Measurements from ENCODE around the gene TMEM18.

Gene TMEM18

DNA sequence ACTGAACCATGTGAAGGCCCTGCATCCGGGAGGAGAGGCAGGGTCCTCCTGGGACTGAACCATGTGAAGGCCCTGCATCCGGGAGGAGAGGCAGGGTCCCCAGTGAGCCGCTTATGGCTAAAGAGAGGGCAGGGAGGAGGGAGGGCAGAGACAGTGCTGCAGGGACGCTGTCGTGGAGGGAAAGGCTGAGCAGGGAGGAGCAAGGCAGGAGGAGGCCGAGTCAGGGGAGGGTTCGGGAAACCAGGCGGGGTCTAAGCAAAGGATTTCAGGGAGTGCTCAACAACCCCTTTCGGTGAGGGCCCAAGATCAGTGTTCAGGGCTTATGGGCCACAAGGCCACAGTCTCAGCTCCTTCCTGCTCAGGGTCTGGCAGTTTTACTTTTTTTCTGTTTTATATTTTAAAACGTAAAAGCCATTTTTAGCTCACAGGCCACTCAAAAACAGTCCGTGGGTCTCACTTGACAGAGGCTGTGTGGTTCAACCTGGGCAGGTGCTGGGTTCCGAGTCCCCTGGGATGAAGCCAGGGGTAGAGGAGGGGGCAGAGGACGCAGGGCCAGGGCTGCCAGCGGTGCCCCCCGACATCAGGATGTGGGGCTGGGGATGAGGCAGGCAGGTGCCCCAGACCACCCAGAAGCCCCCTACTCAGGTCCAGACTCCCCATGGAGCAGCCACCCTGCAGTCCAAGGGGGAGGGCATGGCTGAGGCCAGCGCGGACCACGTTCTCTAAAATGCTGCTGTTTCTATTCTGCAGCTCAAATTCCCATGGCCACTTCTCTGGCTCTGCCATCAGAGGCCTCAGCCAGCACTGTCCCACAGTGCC is 5.2 kb downstream of the TMEM18 start:
- DNase-seq = no peak

DNA sequence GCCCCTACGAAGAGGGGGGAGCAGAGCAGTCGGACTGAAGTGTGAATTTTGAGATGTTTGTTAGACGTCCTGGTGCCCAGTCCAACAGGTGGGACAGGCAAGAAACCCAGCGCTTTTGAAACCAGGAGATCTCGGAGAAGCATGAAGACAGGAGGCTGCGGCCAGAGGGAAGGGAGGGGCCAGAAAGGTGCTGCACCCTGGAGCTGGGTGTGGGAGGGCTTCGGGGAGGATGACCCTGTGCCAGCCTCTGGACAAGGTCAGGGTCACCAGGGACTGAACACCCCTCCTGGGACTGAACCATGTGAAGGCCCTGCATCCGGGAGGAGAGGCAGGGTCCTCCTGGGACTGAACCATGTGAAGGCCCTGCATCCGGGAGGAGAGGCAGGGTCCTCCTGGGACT is 6.1 kb downstream of the TMEM18 start:
- DNase-seq = no peak

DNA sequence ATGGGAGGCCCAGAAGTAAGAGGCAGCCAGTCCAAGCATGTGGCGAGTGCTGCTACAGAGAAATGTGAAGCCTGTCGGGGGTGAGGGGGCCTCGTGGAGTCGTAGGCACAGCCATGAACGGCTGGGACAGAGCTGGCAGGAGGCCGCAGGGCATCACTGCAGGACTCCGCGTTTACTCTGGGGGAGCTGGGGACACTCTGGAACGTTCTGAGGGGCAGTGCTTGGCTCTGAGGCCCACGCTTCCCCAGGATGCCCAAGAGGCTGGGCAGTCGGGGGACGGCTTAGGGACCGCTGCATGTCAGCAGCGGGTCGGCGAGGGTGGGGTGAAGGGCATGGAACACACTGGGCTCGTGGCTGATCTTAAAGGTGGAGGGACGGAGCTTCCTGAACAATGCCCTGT is 6.6 kb downstream of the TMEM18 start:
- DNase-seq = no peak

DNA sequence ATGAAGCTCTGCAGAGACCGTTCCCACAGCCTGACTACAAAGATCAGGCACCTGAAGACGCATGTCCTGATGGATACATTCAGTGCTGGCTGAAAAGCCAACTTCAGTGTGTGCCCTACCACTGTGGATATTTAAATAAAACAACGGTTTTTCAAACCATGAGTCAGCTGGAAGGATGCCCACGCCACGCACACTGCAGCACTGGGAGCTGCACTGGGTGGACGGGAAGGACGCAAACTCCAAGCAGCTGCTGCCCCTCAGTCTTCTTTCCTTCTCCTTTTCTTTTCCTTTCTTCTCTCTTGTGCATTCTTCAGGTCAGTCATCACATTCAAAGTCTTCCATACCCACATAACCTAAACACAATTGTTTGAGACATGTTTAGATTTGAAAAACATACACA is 7.9 kb downstream of the TMEM18 start:
- DNase-seq = no peak

DNA sequence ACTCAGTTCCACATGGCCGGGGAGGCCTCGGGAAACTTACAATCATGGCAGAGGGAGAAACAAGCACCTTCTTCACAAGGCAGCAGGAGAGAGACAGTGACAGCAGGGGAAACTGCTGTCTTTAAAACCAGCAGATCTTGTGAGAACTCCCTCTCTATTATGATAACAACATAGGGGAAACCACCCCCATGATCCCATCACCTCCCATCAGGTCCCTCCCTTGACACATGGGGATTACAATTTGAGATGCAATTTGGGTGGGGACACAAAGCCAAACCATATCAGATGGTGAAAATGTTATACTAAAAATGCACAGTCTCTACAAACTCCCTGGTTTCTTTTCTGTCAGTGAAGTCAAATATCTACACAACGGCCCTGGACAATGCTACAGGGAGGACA is 9.2 kb downstream of the TMEM18 start:
- DNase-seq = no peak

DNA sequence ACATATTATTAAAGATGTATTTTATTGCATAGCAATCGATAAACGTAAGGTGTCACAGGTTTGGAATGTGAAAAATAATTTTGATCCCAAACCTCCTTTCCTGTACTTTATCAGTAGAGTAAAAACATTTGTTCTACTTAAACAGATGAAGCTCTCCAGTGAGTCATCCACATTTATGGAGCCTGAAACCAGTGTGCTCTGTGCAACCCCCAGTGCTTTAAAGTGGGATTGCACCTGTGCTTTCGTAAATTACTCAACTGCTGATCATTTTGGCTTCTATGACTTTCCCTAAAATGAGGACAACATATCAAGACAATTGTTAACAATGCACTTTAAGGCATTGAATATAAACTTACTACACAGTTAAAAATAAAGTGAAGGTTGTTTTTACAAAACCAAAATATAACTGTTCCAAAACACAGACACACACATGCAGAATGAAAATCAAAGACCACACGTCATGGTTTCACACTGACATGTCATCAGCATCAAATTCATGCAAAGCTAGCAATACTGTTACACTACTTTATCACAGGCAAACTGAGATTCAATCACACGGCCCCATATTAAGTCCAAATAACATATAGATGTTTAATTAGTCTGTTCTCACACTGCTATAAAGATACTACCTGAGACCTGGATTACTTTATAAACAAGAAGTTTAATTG is 9.7 kb downstream of the TMEM18 start:
- DNase-seq = peak; percentile 70

DNA sequence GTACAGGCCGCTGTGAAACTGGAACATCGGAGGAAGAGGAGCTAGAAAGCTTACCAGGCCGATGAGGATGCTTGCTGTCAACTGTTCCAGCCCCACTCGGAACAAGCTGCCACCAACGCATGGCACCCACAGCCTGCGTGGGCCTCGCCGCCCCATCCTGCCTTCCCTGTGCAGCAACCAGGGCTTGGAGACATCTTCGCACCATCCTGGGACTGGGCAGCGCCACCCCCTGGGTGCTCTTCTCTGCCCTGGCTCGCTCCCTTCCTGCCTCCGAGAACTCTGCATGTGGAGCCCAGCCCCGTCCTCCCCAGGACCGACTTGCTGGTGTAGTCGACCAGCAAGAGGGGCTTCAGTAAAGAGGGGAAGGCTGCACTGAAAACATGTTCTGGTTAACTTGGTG is 10.8 kb downstream of the TMEM18 start:
- DNase-seq = no peak

DNA sequence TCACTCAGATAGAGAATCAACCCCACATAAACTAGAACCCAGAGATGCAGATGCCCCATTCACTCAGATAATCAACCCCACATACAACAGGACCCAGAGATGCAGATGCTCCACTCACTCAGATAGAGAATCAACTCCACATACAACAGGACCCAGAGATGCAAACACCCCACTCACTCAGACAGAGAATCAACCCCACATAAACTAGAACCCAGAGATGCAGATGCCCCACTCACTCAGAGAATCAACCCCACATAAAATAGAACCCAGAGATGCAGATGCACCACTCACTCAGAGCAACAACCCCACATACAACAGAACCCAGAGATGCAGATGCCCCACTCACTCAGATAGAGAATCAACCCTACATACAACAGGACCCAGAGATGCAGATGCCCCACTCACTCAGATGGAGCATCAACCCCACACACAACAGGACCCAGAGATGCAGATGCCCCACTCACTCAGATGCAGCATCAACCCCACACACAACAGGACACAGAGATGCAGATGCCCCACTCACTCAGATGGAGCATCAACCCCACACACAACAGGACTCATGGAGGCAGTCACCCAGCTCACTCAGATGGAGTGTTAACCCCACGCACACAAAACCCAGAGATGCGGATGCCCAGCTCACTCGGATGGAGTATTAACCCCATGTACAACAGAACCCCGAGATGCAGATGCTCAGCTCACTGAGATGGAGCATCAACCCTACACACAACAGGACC is 11.7 kb downstream of the TMEM18 start:
- no peak for DNase-seq

DNA sequence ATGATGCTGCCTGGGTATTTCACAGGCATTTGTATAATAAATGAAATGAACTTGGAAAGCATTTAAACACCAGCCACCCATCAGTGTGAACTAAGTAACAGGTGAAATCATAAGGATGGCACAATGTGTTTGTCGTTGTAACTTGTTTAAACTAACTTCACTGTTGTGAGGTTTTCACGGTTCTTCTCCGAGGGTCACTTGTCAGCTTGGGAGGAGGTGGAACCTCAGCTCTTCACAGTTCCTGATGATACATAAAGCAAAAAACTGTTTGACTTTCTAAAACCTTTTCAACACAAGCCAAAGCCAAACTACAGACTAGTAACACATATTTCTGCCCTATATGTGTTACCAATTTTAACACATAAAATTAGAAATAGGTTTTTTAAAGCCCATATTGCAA is 13.1 kb downstream of the TMEM18 start:
- DNase-seq = no peak

DNA sequence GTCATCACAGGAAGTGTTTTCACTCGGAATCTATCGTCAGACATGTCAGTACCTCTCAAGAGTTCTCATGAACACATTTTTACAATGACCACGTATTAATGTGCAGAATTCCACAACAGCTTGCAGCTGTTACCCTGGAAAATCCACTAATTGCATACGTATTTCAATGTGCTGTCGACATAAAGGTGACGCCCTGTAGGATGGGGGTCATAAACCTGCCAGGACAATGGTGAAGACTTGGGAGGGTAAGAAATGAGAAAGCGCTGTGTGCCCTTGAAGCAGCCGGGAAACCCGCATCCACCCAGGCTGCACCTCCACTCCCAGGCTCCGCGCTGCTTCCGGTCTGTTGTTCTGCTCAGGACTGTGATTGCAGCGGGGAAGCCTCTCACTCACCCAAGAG is 14.0 kb downstream of the TMEM18 start:
- no peak for DNase-seq

DNA sequence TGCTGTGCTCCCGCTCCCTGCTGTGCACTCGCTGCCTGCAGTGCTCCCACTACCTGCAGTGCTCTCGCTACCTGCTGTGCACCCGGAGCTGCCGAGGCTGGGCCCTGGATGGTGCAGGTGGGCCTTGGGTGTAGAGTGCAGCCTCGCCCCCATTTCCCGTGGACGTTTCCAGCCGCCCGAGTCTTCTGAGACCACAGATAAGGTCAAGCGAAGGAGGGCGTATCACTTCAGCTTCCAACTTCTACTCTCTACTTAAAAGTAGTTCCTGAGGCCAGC is 15.9 kb downstream of the TMEM18 start:
- no peak for DNase-seq

DNA sequence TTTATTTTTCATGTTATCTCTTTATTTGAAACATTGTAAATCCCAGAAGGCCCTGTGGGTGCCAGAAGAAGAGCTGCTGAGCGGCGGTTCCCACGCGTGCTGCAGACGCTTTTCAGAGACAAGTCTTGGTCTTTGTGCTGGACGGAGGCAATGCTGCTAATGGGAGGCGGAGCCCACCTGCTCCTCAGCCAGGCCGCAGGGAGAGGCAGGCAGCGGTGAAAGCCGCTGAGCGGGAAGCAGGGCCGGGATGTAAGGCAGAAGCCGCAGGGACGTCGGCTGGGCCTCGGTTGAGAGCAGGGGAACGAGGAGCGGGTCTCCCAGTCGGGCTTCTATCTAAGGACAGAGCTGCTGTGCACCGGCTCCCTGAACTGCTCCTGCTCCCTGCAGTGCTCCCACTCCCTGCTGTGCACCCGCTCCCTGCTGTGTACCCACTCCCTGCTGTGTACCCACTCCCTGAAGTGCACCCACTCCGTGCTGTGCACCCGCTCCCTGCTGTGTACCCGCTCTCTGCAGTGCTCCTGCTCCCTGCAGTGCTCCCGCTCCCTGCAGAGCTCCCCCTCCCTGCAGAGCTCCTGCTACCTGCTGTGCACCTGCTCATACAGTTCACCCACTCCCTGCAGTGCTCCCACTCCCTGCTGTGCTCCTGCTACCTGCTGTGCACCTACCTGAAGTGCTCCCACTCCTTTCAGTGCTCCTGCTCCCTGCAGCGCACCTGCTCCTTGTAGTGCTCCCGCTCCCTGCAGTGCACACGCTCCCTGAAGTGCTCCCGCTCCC is 16.4 kb downstream of the TMEM18 start:
- no peak for DNase-seq

DNA sequence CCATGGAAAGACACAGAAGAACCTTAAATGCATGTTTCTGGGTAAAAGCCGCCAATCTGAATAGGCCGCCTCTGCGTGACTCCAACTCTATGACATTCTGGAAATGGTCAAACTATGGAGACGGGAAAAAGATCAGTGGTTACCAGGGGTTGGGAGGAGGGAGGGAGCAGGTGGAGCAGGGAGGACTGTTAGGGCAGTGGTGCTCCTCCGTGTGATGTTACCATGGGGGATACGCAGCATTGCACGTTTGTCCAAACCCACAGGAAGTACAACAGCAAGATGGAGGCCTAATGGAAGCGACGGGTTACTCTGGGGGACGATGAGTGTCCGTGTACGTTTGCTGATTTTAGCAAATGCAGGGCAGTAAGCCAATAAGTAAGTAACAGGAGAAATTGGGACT is 17.2 kb downstream of the TMEM18 start:
- DNase-seq = no peak

DNA sequence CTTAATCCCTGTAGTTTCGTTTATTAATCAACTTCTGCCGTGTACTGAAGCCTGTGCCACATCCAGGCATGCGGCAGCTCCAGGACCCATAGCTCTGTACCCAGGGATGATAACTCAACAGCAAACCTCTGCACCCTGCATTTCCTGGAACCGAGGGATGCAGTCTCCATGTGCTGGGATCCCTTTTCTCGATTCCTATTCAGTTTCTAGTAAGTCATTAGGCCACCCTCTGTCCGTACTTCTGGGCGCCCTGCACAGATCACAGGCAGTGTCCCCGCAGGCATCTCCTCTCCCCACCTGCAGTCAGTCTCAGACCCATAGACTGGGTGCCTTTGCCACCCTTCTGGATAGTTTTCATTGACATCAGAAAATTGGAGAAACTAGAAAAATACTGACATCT is 18.8 kb downstream of the TMEM18 start:
- DNase-seq = no peak

DNA sequence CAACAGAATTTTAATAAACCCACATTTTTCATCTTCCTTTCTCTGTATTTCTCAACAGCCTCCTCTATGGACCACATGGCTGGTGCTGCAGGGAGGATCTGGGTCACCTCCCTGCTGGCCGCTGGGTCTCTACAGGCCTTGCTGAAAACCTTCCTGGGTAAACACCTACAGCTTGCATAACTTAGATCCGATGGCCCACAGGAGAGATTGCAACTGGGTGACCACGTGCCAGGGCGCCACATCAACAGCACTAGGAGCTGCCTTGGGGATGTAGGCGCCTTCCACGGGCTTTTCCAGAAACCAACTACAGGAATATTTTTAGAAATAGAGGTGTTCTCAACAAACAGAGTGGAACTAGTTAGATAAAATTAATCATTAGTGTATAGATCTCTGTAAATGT is 19.4 kb downstream of the TMEM18 start:
- no peak for DNase-seq

DNA sequence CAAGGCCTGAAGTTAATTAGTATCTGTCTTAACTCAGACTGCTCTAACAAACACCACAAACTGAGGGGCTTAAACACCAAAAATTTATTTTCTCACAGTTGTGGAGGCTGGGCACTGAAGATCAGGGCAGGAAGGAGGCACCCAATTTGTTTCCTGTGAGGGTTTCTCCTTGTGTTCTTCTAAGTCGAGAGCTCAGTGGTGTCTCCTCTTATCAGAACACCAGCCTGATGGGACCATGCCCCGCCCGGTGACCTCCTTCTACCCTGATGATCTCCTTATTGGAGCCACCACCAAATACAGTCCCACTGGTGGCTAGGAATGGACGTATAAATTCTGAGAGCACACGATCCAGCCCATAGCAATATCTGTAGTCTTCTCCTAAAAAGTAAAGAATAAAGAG is 20.5 kb downstream of the TMEM18 start:
- DNase-seq = peak; percentile 75

DNA sequence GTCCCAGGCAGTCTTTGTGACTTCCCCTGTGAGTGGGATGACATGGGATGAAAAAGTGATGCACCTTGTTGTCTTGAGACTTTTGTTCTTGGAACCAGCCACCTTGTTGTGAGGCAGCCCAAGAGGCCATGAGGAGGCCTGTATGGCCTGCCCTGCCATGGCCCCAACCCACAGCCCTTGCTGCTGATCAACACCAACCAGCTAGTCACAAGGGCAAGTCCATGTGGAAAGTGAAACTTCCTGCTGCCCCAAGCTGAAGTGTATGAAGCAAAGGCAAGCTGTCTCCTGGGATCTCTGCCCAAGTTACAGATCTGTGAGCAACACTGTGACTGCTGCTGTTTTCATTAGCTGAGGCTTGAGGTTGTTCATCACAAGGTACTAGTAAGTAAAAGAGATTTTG is 21.6 kb downstream of the TMEM18 start:
- no peak for DNase-seq

DNA sequence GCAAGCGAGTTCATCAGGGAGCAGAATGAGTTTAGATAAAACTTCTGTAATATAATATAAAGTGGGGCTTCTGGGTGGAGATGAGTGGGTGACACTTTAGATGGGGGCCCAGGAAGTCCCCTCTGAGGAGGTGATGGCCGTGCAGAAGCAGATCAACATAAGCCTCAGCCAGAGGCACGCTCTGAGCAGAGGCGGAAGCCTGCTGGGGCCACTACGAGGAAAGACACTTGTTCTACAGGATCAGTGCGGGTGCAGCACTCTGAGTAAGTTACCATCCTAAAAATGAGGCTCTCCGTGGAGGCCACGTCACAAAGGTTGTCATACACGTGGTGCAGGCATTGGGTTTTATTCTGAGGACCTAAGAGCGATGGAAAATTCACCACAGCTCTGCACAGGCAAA is 22.3 kb downstream of the TMEM18 start:
- DNase-seq = no peak

DNA sequence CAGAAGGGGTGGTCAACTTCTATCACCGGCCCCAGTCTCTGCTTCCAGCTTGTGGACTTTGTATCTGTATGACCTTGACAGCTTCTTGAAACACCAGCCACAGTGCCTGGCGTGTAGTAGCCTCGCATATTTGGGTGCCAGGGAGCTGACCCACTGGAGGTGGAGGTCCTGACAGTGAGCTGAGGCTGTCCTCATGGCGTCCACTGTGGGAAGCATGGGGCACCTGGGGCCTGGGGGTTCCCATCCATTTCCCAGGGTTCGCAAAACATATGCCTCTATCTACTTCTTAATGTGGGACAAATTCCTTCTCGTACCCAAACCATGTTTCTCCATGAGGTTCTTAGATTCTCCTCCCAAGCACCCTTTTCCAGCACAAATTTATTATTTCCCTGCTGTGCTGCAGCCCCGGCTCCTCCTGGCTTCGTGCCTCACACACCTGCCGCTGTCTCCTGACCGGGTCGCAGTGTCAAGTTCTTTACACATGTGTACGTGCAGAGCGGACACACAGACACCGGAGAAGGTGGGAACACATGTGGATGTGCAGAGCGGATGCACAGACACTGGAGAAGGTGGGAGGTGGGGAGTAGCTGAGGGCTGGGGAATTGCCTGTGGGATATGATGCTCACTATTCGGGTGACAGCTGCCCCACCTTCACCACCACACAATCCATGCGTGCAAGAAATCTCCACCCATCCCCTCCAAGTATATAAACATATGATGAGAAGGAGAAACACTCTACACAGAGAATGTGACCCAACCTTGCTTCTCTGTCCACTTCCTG is 23.4 kb downstream of the TMEM18 start:
- no peak for DNase-seq

DNA sequence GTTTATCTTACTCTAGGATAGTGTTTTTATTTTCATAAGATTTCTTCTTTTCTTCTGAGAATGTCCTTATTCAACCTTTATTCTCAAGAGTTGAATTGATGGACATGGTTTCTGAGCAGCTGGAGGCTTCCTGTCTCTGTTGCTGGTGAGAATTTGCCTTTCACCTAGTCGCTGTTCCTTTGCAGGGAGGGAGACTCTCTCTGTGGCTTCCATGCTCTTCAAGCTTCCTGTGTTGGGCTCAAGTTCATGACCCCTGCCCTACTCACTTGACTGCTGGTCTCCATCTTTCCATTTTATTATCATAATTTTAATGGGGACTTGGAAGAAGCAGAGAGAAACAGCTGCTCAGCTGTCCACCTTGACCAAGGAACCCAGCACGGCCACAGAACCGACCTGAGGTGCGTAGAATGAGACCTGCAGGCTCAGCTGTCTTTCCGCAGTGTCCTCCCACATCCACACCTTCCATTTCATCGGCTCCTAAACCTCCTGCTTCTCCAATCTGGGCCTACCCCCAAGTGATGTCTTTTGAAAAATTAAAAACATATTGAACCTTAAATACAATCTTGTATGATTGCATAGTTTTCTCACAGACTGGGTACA is 24.2 kb downstream of the TMEM18 start:
- DNase-seq = no peak

DNA sequence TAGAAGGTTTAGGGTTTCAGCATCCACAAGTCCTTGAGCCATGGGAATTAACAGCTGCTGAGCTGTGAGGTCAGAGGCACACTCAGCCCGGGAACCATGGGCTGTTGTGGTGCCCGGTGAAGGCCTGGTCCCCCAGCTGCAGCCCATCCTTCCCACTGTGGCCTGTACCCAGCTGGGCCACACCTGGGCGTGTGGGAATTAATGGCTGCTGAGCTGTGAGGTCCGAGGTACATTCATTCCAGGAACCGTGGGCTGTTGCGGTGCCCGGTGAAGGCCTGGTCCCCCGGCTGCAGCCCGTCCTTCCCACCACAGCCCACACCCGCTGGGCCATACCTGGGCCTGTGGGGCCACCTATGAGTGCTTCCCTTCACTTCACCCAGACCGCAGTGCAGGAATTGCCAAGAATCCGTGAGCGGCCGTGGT is 25.2 kb downstream of the TMEM18 start:
- no peak for DNase-seq

Measured in hematopoietic multipotent progenitor cell treated with erythropoietin and hydrocortisone succinate and interleukin-3 and kit ligand, for 6 days (in vitro differentiated cells).